IMR-90 (cell line): ENCODE data around the gene GTF3C1. TPM values are rescaled to one million over a fixed set of nuclear protein-coding genes. Genes with fewer than 3 reads are reported as not detected.

ENCODE experiments used
- ATAC-seq: fragments of 200-7000 bp; cut with Tn5 transposase; 2 replicates; pipeline ENCODE4 v1.9.1; 2020; ENCODE audit warnings: low read depth, mild to moderate bottlenecking, moderate library complexity
- BruUV-seq: library from RNA; stranded (reverse); fragments of 400-500 nt; replicated peaks from 2 replicates; lab custom pipeline; 2021; lab: Mats Ljungman, UMichigan
- CTCF ChIA-PET: fragments of 300-600 bp; formaldehyde crosslinking; extraction: SDS; loops from one replicate; lab custom pipeline; 2021; ENCODE audit warnings: antibody characterized with exemption; lab: Yijun Ruan, JAX
- POLR2A ChIA-PET: fragments of 300-600 bp; sonication (Branson Sonifier 250); formaldehyde crosslinking; loops from one replicate; lab custom pipeline; 2022; ENCODE audit warnings: antibody characterized with exemption; ENCODE audit not compliant: unreplicated experiment; lab: Charles Lee
- DNase-seq: peaks from one replicate; pipeline ENCODE4 v3.0.0; 2013
- H2AFZ ChIP-seq: replicated peaks from 2 replicates; pipeline ENCODE3; 2013; ENCODE audit warnings: low read length, mild to moderate bottlenecking; ENCODE audit not compliant: poor library complexity
- H2AK5ac ChIP-seq: 2 replicates; pipeline ENCODE4 v1.6.1; 2013; ENCODE audit warnings: low read depth, low read length, inconsistent platforms
- H2AK9ac ChIP-seq: replicated peaks from 2 replicates; pipeline ENCODE3; 2013; ENCODE audit warnings: mild to moderate bottlenecking, low read depth, low read length, moderate library complexity; ENCODE audit not compliant: poor library complexity
- H2BK120ac ChIP-seq: 2 replicates; pipeline ENCODE4 v1.6.1; 2013; ENCODE audit warnings: low read depth, low read length, inconsistent platforms
- H2BK15ac ChIP-seq: 3 replicates; pipeline ENCODE4 v1.6.1; 2013; ENCODE audit warnings: low read depth, low read length, inconsistent platforms
- H2BK20ac ChIP-seq: 2 replicates; pipeline ENCODE4 v1.6.1; 2013; ENCODE audit warnings: low read depth, mild to moderate bottlenecking, inconsistent platforms, low read length, moderate library complexity
- H2BK5ac ChIP-seq: 2 replicates; pipeline ENCODE4 v1.6.1; 2013; ENCODE audit warnings: mild to moderate bottlenecking, low read depth, low read length, inconsistent platforms; ENCODE audit not compliant: poor library complexity, severe bottlenecking
- H3K14ac ChIP-seq: replicated peaks from 2 replicates; pipeline ENCODE4 v1.6.1; 2013; ENCODE audit warnings: low read depth, low read length, inconsistent platforms
- H3K18ac ChIP-seq: 2 replicates; pipeline ENCODE4 v1.6.1; 2013; ENCODE audit warnings: low read depth, low read length, control low read depth
- H3K23ac ChIP-seq: 2 replicates; pipeline ENCODE4 v1.6.1; 2013; ENCODE audit warnings: low read depth, low read length, inconsistent platforms
- H3K27ac ChIP-seq: 2 replicates; pipeline ENCODE4 v1.5.1; 2013; ENCODE audit warnings: mild to moderate bottlenecking, control low read depth, low read length; ENCODE audit not compliant: insufficient read depth
- H3K27me3 ChIP-seq: 2 replicates; pipeline ENCODE4 v1.6.1; 2013; ENCODE audit warnings: low read length; ENCODE audit not compliant: control insufficient read depth, insufficient read depth
- H3K36me3 ChIP-seq: 2 replicates; pipeline ENCODE4 v1.6.1; 2013; ENCODE audit warnings: low read length, mixed read lengths; ENCODE audit not compliant: control insufficient read depth, insufficient read depth
- H3K4ac ChIP-seq: 2 replicates; pipeline ENCODE4 v1.6.1; 2013; ENCODE audit warnings: low read depth, low read length, inconsistent platforms
- H3K4me1 ChIP-seq: 2 replicates; pipeline ENCODE4 v1.6.1; 2013; ENCODE audit warnings: low read length, mixed read lengths; ENCODE audit not compliant: control insufficient read depth, insufficient read depth
- H3K4me2 ChIP-seq: 2 replicates; pipeline ENCODE4 v1.6.1; 2013; ENCODE audit warnings: low read depth, mild to moderate bottlenecking, control low read depth, low read length, moderate library complexity
- H3K4me3 ChIP-seq: 2 replicates; pipeline ENCODE4 v1.5.1; 2013; ENCODE audit warnings: low read depth, mild to moderate bottlenecking, control low read depth, low read length, moderate library complexity; ENCODE audit not compliant: insufficient read depth
- H3K56ac ChIP-seq: 2 replicates; pipeline ENCODE4 v1.6.1; 2013; ENCODE audit warnings: low read length, inconsistent platforms; ENCODE audit not compliant: insufficient read depth; ENCODE audit errors: extremely low read depth
- H3K79me1 ChIP-seq, 2 experiments: 2 replicates each; pipeline ENCODE4 v1.6.1; 2013; ENCODE audit warnings: low read length in 2 of 2, inconsistent platforms in 1 of 2, low read depth in 1 of 2
- H3K9ac ChIP-seq: 2 replicates; pipeline ENCODE4 v1.6.1; 2013; ENCODE audit warnings: low read depth, low read length, control low read depth
- H3K9me1 ChIP-seq: 2 replicates; pipeline ENCODE4 v1.6.1; 2013; ENCODE audit warnings: low read length, inconsistent platforms; ENCODE audit not compliant: insufficient read depth
- H3K9me3 ChIP-seq: 2 replicates; pipeline ENCODE4 v1.6.1; 2013; ENCODE audit warnings: low read length; ENCODE audit not compliant: control insufficient read depth, insufficient read depth
- H4K20me1 ChIP-seq: 2 replicates; pipeline ENCODE4 v1.6.1; 2013; ENCODE audit warnings: low read length, inconsistent platforms; ENCODE audit not compliant: insufficient read depth
- H4K5ac ChIP-seq: 2 replicates; pipeline ENCODE4 v1.6.1; 2013; ENCODE audit warnings: mild to moderate bottlenecking, low read depth, low read length, control low read depth
- H4K8ac ChIP-seq, 2 experiments: 2 replicates each; pipeline ENCODE4 v1.6.1; 2013; ENCODE audit warnings: low read depth in 2 of 2, low read length in 2 of 2, control low read depth in 1 of 2, inconsistent platforms in 1 of 2
- H4K91ac ChIP-seq: 2 replicates; pipeline ENCODE4 v1.6.1; 2013; ENCODE audit warnings: low read depth, low read length, inconsistent platforms; ENCODE audit not compliant: insufficient read depth
- BHLHE40 ChIP-seq: fragments of 150-350 bp; IDR thresholded peaks from 2 replicates; pipeline ENCODE4 v1.6.1; 2016; ENCODE audit warnings: mild to moderate bottlenecking, low read depth, low read length
- CEBPB ChIP-seq: IDR thresholded peaks from 2 replicates; pipeline ENCODE4 v1.6.1; 2012; ENCODE audit warnings: low read depth, low read length, improper control_type of control experiment
- CHD1 ChIP-seq: IDR thresholded peaks from 2 replicates; pipeline ENCODE4 v1.6.1; 2012; ENCODE audit warnings: low read depth, low read length, improper control_type of control experiment
- CTCF ChIP-seq: conservative IDR thresholded peaks from 2 replicates; pipeline ENCODE4 v1.5.1; 2012; ENCODE audit warnings: mild to moderate bottlenecking, low read depth, low read length, improper control_type of control experiment
- FOS ChIP-seq: fragments of 150-350 bp; IDR thresholded peaks from 2 replicates; pipeline ENCODE4 v1.6.1; 2016; ENCODE audit warnings: low read depth, low read length
- MAFK ChIP-seq: IDR thresholded peaks from 2 replicates; pipeline ENCODE4 v1.6.1; 2012; ENCODE audit warnings: low read depth, low read length, improper control_type of control experiment
- MAZ ChIP-seq: IDR thresholded peaks from 2 replicates; pipeline ENCODE4 v1.6.1; 2012; ENCODE audit warnings: low read depth, mild to moderate bottlenecking, low read length, improper control_type of control experiment, moderate library complexity, borderline replicate concordance
- MXI1 ChIP-seq: IDR thresholded peaks from 2 replicates; pipeline ENCODE4 v1.6.1; 2012; ENCODE audit warnings: low read depth, mild to moderate bottlenecking, low read length, moderate library complexity, borderline replicate concordance
- NFE2L2 ChIP-seq: fragments of 150-350 bp; IDR thresholded peaks from 2 replicates; pipeline ENCODE4 v1.6.1; 2016; ENCODE audit warnings: low read depth, mild to moderate bottlenecking, low read length
- POLR2A ChIP-seq: IDR thresholded peaks from 2 replicates; pipeline ENCODE4 v1.6.1; 2012; ENCODE audit warnings: mild to moderate bottlenecking, low read depth, low read length
- RAD21 ChIP-seq: IDR thresholded peaks from 2 replicates; pipeline ENCODE4 v1.6.1; 2012; ENCODE audit warnings: low read length, improper control_type of control experiment
- RCOR1 ChIP-seq: IDR thresholded peaks from 2 replicates; pipeline ENCODE4 v1.6.1; 2012; ENCODE audit warnings: mild to moderate bottlenecking, low read length, improper control_type of control experiment; ENCODE audit not compliant: insufficient replicate concordance
- RFX5 ChIP-seq: IDR thresholded peaks from 2 replicates; pipeline ENCODE4 v1.8.0; 2012; ENCODE audit warnings: low read depth, mild to moderate bottlenecking, low read length, moderate library complexity
- SMC3 ChIP-seq: fragments of 150-350 bp; IDR thresholded peaks from 2 replicates; pipeline ENCODE4 v1.6.1; 2016; ENCODE audit warnings: low read depth, mild to moderate bottlenecking, antibody characterized with exemption, low read length, moderate library complexity
- WGBS, 2 experiments: methylation state at CpG; one replicate each; pipeline versions ENCODE4 v1.1.5 to v1.1.7; 2013; ENCODE audit warnings: missing lambda C conversion rate in 2 of 2; ENCODE audit not compliant: insufficient read length in 1 of 2; ENCODE audit errors: extremely low coverage in 2 of 2; 5-methylcytosine and 5-hydroxymethylcytosine counted together
- dilution Hi-C: fragments of 300-500 bp; cut with HindIII; formaldehyde crosslinking; loops from one replicate; pipeline ENCODE4 v1.14.3; 2018; ENCODE audit warnings: low sequenced_read_pairs; ENCODE audit not compliant: unreplicated experiment
- in situ Hi-C: fragments of 300-500 bp; cut with MboI; formaldehyde crosslinking; loops from 3 replicates; pipeline ENCODE4 v1.14.3; 2019; ENCODE audit warnings: low sequenced_read_pairs, inconsistent platforms, mixed read lengths
- intact Hi-C: fragments of 100-400 bp; cut with micrococcal nuclease; formaldehyde crosslinking; loops from 2 replicates; pipeline ENCODE4 v1.10.0; 2022
- polyA plus RNA-seq, 3 experiments: library from polyadenylated mRNA; depleted of rRNA; stranded (reverse); fragments of >200 nt; gene quantifications; 2 replicates each; pipeline ENCODE4 v1.2.3, GENCODE V29; 2012; ENCODE audit warnings: low replicate concordance in 1 of 3
- total RNA-seq: library from RNA; depleted of rRNA; stranded (reverse); fragments of >200 nt; gene quantifications from 2 replicates; pipeline ENCODE4 v1.2.3, GENCODE V29; 2012
- TF ChIP-seq, protein P1 (sequence below): fragments of 150-350 bp; IDR thresholded peaks from 2 replicates; pipeline ENCODE4 v1.6.1; 2016; ENCODE audit warnings: low read depth, mild to moderate bottlenecking, low read length, moderate library complexity, borderline replicate concordance
- TF ChIP-seq, protein P2 (sequence below): fragments of 150-350 bp; IDR thresholded peaks from 2 replicates; pipeline ENCODE4 v1.6.1; 2017; ENCODE audit warnings: mild to moderate bottlenecking, antibody characterized with exemption, low read length, low read depth

GTF3C1 gene
- total and polyA plus RNA-seq, 2 of the 4 experiments (the other 2 are of a cell fraction) = 50.8 to 68.1 TPM

- Histone ChIP-seq H2BK120ac (no peak overlapping the region), H3K4me1 (no peaks in the 10 kb centered on the region), H4K8ac (no peak overlapping the region), H3K4ac (no peak overlapping the region), H3K27ac (no peak overlapping the region), H3K14ac (no peak overlapping the region), H4K91ac (no peak overlapping the region), H3K36me3 (no peaks in the 10 kb centered on the region; the same call in 1 of the 2 replicates), H2AFZ (no peak overlapping the region), H3K9me1 (no peaks in the 10 kb centered on the region), H3K18ac (no peak overlapping the region), H4K5ac (no peak overlapping the region), H3K4me3 (no peak overlapping the region), H3K56ac (no peak overlapping the region), H3K23ac (no peak overlapping the region), H2AK5ac (no peak overlapping the region), H2AK9ac (no peak overlapping the region), H2BK15ac (no peak overlapping the region), H2BK5ac (no peak overlapping the region), H4K20me1 (no peaks in the 10 kb centered on the region), H3K9ac (no peak overlapping the region), H3K9me3 (no peaks in the 10 kb centered on the region), H3K79me1 (no peaks in the 10 kb centered on the region), H3K27me3 (no peaks in the 10 kb centered on the region), H2BK20ac (no peak overlapping the region), H3K4me2 (no peak overlapping the region)
- ChIA-PET CTCF (no interaction called here), POLR2A (no interaction called here)
- ATAC-seq (no peak), DNase-seq (no peak)
- no peak for TF ChIP-seq SMC3
- TF ChIP-seq POLR2A = no peak
- no peak for TF ChIP-seq CTCF
- TF ChIP-seq NFE2L2 = no peak
- TF ChIP-seq RFX5 = no peak
- TF ChIP-seq, protein P1, sequence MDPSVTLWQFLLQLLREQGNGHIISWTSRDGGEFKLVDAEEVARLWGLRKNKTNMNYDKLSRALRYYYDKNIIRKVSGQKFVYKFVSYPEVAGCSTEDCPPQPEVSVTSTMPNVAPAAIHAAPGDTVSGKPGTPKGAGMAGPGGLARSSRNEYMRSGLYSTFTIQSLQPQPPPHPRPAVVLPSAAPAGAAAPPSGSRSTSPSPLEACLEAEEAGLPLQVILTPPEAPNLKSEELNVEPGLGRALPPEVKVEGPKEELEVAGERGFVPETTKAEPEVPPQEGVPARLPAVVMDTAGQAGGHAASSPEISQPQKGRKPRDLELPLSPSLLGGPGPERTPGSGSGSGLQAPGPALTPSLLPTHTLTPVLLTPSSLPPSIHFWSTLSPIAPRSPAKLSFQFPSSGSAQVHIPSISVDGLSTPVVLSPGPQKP = no peak
- no peak for TF ChIP-seq CEBPB
- no peak for TF ChIP-seq BHLHE40
- TF ChIP-seq RAD21 = no peak
- no peak for TF ChIP-seq MXI1
- TF ChIP-seq FOS = no peak
- no peak for TF ChIP-seq MAZ
- TF ChIP-seq, protein P2, sequence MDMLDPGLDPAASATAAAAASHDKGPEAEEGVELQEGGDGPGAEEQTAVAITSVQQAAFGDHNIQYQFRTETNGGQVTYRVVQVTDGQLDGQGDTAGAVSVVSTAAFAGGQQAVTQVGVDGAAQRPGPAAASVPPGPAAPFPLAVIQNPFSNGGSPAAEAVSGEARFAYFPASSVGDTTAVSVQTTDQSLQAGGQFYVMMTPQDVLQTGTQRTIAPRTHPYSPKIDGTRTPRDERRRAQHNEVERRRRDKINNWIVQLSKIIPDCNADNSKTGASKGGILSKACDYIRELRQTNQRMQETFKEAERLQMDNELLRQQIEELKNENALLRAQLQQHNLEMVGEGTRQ = no peak
- TF ChIP-seq MAFK = no peak
- TF ChIP-seq CHD1 = no peak
- TF ChIP-seq RCOR1 = no peak
- intact Hi-C loops (no loop called here), in situ Hi-C loops (no loop called here), dilution Hi-C loops (no loop called here)
- BruUV-seq = no TSS peak
- no CpG with 5 or more reads among the region's 4 CpGs for WGBS, 2 experiments
Observed at GRCh38 chr16:27417047-27417671, 132.6 kb downstream of the GTF3C1 start.
